Epithelial cell of alveolus of lung (primary cell): ENCODE data around the gene FNDC5. TPM values are rescaled to one million over a fixed set of nuclear protein-coding genes. Genes with fewer than 3 reads are reported as not detected.

ENCODE experiments used
- total RNA-seq: library from RNA; depleted of rRNA; stranded (reverse); fragments of >200 nt; gene quantifications from 2 replicates; pipeline ENCODE4 v1.2.1, GENCODE V29; 2015

Gene FNDC5
- 0.13 and 0.24 TPM in 2 replicates for total RNA-seq

GRCh38 chr1:32870615-32871363 lies at the start of gene FNDC5:
Gene FNDC5, minus strand, starts transcription at chr1:32870912.

GRCh38 chr1:32900956-32901822 lies 30.5 kb upstream of the FNDC5 start, which contains the start of gene TMEM54:
Gene TMEM54, minus strand, starts transcription at chr1:32901389. Its CDS starts 151 bp downstream, at chr1:32901238.

GRCh38 chr1:32886004-32886827 lies 15.5 kb upstream of the FNDC5 start, which contains the start of gene HPCA:
Gene HPCA, plus strand, starts transcription at chr1:32886491. Its CDS starts 2,408 bp downstream, at chr1:32888899.

GRCh38 chr1:32817159-32817814 lies 53.4 kb downstream of the FNDC5 start, which contains the start of the genes S100PBP and YARS1:
Gene S100PBP, plus strand, starts transcription at chr1:32817653. Its CDS starts 8,447 bp downstream, at chr1:32826100.
Gene YARS1, minus strand, starts transcription at chr1:32817358. Its CDS starts 114 bp downstream, at chr1:32817244.

Other genes starting within 250 kb of the FNDC5 start
- gene ZBTB8OS, start 220.4 kb downstream of the FNDC5 start, total RNA-seq: 29.1 and 35.1 TPM in 2 replicates
- 83.0 and 139 TPM in 2 replicates for gene RBBP4, start 219.7 kb downstream of the FNDC5 start, total RNA-seq
- 2.4 and 5.2 TPM in 2 replicates for gene SYNC, start 168.1 kb downstream of the FNDC5 start, total RNA-seq
- 65.9 and 134 TPM in 2 replicates for gene YARS1, start 53.6 kb downstream of the FNDC5 start, total RNA-seq
- 18.0 and 20.1 TPM in 2 replicates for gene S100PBP, start 53.3 kb downstream of the FNDC5 start, total RNA-seq
- not detected in 2 replicates for gene HPCA, start 15.6 kb upstream of the FNDC5 start, total RNA-seq
- 17.2 and 113 TPM in 2 replicates for gene TMEM54, start 30.5 kb upstream of the FNDC5 start, total RNA-seq
- 6.5 and 21.2 TPM in 2 replicates for gene RNF19B, start 93.9 kb upstream of the FNDC5 start, total RNA-seq
- 115 and 157 TPM in 2 replicates for gene AK2, start 166.0 kb upstream of the FNDC5 start, total RNA-seq
- gene AZIN2, start 210.2 kb upstream of the FNDC5 start, total RNA-seq: 2.6 and 6.6 TPM in 2 replicates